GM10847 (cell line): ENCODE results near the gene WFDC10A.

Experiments used
- POLR2A ChIP-seq: IDR thresholded peaks from 2 replicates; pipeline ENCODE4 v1.6.1; 2011; ENCODE audit not compliant: insufficient read length; ENCODE audit errors: extremely low read depth

Gene WFDC10A

GRCh38 chr20:45629496-45630100 is at the start of gene WFDC10A:
Gene WFDC10A (plus strand): TSS chr20:45629739. CDS start chr20:45629814, 75 bp downstream.
- TF ChIP-seq POLR2A, result no peak

- no peak for TF ChIP-seq POLR2A
Observed at GRCh38 chr20:45581702-45582101, 47.8 kb upstream of the WFDC10A start.

- no peak for TF ChIP-seq POLR2A
Observed at GRCh38 chr20:45583502-45583901, 46.0 kb upstream of the WFDC10A start.

- no peak for TF ChIP-seq POLR2A
Observed at GRCh38 chr20:45588800-45589199, 40.7 kb upstream of the WFDC10A start.

- no peak for TF ChIP-seq POLR2A
Observed at GRCh38 chr20:45589725-45590124, 39.8 kb upstream of the WFDC10A start.

GRCh38 chr20:45592574-45593189 is 36.9 kb upstream of the WFDC10A start:
- TF ChIP-seq POLR2A, result no peak

GRCh38 chr20:45593498-45593897 is 36.0 kb upstream of the WFDC10A start:
- TF ChIP-seq POLR2A, result no peak

GRCh38 chr20:45595235-45595634 is 34.3 kb upstream of the WFDC10A start:
- TF ChIP-seq POLR2A, result no peak

GRCh38 chr20:45607810-45608209 is 21.7 kb upstream of the WFDC10A start:
- no peak for TF ChIP-seq POLR2A

GRCh38 chr20:45611054-45611453 is 18.5 kb upstream of the WFDC10A start:
- no peak for TF ChIP-seq POLR2A

GRCh38 chr20:45612314-45612713 is 17.2 kb upstream of the WFDC10A start:
- no peak for TF ChIP-seq POLR2A

- no peak for TF ChIP-seq POLR2A
Observed at GRCh38 chr20:45617591-45617990, 11.9 kb upstream of the WFDC10A start.

- no peak for TF ChIP-seq POLR2A
Observed at GRCh38 chr20:45621593-45621992, 7.9 kb upstream of the WFDC10A start.

GRCh38 chr20:45626540-45626939 is 3.0 kb upstream of the WFDC10A start:
- TF ChIP-seq POLR2A, result no peak

- TF ChIP-seq POLR2A, result no peak
Observed at GRCh38 chr20:45630371-45630770, 832 bp downstream of the WFDC10A start.

GRCh38 chr20:45631184-45631583 is 1.6 kb downstream of the WFDC10A start, which contains the start of gene WFDC9:
Gene WFDC9 (minus strand): TSS chr20:45631284. CDS start chr20:45610181, 21,103 bp downstream.
- no peak for TF ChIP-seq POLR2A

GRCh38 chr20:45636513-45636912 is 7.0 kb downstream of the WFDC10A start:
- no peak for TF ChIP-seq POLR2A
